NCI-H2107 (cell line): ENCODE results near the gene DUSP23.

Experiments used
- DNase-seq: peaks from one replicate; lab custom pipeline; 2025; lab: John Stamatoyannopoulos, UW

DUSP23 gene

GRCh38 chr1:159828176-159828575 lies 47.4 kb downstream of the DUSP23 start:
- no peak for DNase-seq

GRCh38 chr1:159828581-159829272 lies 48.0 kb downstream of the DUSP23 start:
- DNase-seq: no peak

DNA sequence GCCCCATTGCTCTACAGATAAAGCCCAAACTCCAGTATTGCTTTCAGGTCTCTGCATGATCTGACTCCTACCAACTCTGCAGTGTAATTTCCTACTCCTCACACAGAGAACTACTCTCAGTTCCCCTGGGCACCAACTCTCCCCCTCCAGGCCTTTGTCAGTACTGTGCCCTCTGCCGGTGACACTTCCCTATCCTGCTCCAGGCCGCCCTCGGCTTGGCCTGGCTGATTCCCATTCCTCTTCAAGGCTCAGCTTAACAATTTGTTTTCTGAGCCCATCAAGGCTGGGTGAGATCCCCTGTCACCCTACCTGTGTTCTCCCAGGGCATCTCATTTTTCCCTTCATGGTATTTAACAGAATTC lies 48.5 kb downstream of the DUSP23 start:
- peak; percentile 71 for DNase-seq

- no peak for DNase-seq
Observed at GRCh38 chr1:159829822-159830465, 49.2 kb downstream of the DUSP23 start.

DNA sequence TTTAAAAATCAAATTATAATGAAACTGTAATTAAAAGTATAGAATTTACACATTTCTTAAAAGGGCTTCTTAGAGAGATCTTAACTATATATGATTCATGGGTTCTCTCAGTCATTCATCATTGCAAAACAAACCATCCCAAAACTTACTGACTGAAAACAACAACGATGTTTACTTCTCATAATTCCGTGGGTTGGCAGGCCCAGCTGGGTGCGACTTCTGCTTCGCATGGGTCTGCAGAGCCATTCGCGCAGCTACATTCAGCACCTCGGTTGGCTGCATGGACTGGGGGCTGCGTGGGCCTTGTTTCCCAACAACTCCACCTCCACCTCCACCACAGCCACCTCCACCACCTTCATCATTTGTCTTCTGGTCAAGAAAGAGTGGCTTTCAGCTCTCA lies 50.0 kb downstream of the DUSP23 start:
- no peak for DNase-seq

GRCh38 chr1:159831412-159832141 lies 50.8 kb downstream of the DUSP23 start:
- no peak for DNase-seq
